GM21723 (cell line): ENCODE results near the gene DBP.

Source experiments
- ATAC-seq: cut with Tn5 transposase; IDR thresholded peaks from one replicate; pipeline ENCODE4 v1.9.1; 2021; ENCODE audit warnings: mild to moderate bottlenecking, moderate library complexity; ENCODE audit not compliant: unreplicated experiment

Gene DBP

GRCh38 chr19:48587387-48587786 lies 49.8 kb downstream of the DBP start:
- ATAC-seq, result no peak

GRCh38 chr19:48582168-48582567 lies 55.0 kb downstream of the DBP start:
- no peak for ATAC-seq
